HG03159 (cell line): ENCODE results near the gene PLXNA4.

Experiments used
- ATAC-seq: cut with Tn5 transposase; IDR thresholded peaks from one replicate; pipeline ENCODE4 v1.9.1; 2021; ENCODE audit warnings: mild to moderate bottlenecking, moderate library complexity; ENCODE audit not compliant: unreplicated experiment

PLXNA4 gene

GRCh38 chr7:132108563-132108962 lies 467.7 kb downstream of the PLXNA4 start:
- ATAC-seq, result no peak

DNA sequence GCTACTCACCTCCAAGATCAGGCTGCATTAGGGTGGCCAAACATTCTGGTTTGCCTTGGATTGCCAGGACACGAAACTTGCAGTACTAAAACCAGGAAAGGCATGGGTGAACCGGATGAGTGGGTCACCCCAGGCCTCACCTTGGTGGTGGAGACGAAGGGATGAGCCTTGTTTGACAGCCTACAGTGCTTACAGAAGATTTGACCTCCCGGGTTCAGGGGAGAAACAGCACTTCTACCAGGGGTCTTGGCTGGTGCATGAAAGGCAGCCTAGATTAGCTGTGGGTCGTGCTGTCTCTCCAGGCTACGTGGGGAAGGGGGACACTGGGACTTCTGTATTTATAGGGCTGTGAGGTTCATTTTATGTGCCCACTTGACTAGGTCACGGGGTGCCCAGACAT lies 469.8 kb downstream of the PLXNA4 start:
- no peak for ATAC-seq

DNA sequence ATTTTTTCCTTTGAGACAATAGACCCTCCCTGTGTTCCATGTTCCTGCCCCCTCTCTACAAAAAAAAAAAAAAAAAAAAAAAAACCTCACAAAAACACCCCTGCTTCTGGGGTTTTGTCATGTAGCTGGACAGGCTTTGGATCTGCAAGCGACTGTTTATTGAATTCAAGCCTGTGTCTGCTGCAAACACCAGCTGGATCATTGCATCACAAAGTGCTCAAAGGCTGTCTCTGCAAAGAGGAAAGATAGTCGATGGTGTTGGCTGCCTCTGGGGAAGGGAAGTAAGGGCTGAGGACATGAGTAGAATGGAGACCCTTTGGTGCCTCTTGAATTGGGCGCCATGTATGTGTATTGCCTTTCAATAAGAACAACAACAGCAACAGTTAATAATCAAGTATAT lies 471.2 kb downstream of the PLXNA4 start:
- no peak for ATAC-seq

GRCh38 chr7:132103718-132104117 lies 472.6 kb downstream of the PLXNA4 start:
- ATAC-seq, result no peak

- ATAC-seq, result no peak
Measured at GRCh38 chr7:132102942-132103341, 473.3 kb downstream of the PLXNA4 start.

DNA sequence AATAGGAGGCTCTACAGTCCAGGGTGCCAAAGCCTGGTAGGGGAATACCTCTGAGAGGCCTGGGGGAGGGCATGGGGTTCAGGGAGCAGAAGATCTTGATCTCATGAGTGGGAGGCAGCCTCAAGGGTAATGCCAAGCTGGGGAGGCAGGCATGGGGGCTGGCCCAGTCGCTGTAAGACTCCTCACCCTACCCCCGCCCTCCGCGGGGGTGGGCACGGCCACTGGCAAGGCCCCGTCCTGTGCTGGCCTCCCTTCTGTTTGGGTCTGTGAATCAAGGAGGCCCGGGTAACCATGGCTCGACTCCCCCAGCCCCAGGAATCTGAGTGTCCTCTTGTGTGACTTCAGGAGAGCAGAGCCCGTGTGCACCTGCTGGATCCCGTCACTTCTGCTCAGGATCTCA lies 473.9 kb downstream of the PLXNA4 start:
- no peak for ATAC-seq

DNA sequence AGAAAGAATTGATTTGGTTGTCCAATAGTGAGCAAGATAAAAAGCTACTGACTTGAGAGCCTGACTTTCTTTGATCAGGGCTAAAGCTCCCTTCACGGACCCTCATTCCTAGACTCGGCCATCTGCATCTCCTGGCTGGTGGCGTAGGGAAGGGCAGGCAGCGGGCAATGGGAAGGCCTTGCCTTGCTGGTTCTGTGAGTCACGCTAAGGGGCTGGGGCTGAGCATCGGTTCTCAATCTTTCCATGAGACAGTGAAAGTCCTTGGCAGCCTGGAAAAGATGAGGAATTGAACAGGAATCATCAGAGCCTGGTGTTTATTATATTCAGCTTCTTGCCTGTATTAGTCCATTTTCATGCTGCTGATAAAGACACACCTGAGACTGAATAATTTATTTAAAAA lies 475.3 kb downstream of the PLXNA4 start:
- ATAC-seq, result no peak

- ATAC-seq, result no peak
Measured at GRCh38 chr7:132100483-132100882, 475.8 kb downstream of the PLXNA4 start.

DNA sequence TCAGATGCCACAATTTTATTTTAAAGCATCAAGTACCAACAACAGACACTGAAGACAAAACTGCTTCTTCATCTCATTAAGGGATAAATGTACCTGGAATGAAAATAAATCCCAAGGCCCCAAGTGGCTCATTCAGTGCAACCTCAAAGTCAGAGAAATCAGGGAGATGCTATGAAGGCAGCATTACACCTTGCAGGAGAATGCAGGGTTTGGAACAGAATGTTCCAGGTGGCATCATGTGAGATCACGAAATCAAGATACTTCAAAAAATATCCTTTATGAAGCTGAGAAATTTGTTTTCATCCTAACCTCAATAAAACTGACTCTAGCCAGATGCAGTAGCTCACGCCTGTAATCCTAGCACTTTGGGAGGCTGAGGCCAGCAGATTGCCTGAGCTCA lies 477.1 kb downstream of the PLXNA4 start:
- no peak for ATAC-seq

DNA sequence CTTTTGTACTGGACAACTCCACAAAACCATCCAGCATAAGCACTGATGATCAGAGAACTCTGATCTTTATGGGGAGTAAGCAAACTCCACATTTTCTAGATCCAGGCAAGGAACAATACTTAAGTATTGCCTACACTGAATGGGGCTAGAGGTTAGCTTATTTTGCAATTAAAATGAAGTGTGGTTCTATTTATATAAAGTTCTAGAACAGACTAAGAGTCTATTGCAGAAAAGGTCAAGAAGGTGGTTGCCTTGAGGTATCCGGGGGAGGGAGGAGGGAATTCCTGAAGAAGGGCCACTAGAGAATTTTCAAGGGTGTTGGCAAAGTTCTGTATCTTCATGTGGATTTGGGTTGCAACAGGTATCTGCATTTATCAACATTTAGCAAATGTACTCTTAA lies 477.9 kb downstream of the PLXNA4 start:
- no peak for ATAC-seq

DNA sequence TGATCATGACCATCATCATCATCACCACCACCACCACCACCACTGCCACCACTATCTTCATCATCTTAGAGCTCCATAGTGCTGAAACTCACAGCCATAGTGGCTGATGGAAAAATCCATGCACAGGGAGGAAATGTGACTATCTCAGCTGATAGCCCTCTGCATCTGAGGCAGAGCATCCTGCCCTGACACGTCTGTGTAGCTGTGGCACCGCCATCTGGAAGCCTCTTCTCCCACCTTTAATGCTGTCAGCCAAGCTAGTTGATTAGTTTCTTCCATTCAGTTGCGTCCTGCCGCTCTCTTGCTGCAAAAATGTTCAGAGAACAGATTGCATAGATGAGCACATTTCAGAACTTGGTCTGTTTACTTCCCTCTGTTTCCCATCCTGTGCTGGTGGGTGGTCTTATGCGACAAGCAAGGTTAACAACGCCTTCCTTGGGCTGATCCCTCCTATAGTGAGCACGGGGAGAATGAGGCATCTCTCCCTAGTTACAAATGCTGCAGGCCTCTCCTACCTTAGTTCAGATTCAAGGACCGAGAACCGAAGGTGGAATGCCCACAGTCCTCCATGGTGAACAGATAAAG lies 478.6 kb downstream of the PLXNA4 start:
- ATAC-seq, result no peak

DNA sequence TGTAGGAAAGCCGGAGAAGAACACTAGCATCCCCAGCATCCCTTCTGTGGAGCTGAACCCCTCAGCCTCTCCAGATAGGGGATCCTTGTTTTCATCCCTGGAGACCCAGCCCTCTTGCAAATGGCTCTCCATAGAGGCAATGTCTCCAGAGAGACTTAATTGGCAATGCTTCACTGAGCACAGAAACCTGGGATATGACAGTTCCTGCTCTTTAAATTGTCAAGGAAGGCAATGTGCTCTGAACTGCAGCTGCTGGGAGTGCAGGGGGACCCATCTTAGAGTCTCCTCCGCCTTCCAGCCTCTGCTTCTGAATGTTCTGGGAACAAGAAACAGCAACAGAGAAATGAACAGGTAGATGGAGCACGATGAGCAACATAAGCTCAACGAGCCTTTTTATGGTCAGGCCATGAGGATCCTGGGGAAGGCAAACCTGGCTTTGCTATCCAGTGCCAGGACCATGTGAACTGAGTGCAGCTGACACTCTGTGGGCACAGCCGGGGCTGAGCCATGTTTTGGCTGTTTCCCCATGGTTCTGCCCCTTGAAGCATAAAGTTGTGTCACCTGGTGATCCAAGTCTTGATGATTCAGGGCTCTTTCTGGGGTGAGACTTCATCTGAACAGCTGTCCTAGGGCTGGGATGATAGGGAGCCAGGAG lies 481.0 kb downstream of the PLXNA4 start:
- no peak for ATAC-seq

GRCh38 chr7:132092106-132092505 lies 484.2 kb downstream of the PLXNA4 start:
- no peak for ATAC-seq

DNA sequence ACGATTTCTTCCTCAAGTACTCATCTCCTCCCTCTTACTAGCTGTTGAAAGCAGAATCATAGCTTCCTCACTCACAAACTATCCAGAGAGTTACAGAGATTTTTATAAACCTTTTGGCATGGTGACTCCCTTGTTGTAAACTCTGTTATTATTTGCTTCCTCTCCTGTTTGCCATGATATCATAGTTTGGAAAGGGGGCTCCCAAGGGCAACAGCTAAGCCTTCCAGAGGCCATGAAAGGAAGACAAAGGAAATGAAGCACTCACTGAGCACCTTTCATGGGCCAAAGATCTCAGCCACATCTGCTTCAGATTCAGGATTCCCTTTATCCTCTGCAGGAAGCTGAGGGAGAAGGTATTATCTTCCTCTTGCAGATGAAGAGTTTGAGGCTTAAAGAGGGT lies 484.6 kb downstream of the PLXNA4 start:
- no peak for ATAC-seq

DNA sequence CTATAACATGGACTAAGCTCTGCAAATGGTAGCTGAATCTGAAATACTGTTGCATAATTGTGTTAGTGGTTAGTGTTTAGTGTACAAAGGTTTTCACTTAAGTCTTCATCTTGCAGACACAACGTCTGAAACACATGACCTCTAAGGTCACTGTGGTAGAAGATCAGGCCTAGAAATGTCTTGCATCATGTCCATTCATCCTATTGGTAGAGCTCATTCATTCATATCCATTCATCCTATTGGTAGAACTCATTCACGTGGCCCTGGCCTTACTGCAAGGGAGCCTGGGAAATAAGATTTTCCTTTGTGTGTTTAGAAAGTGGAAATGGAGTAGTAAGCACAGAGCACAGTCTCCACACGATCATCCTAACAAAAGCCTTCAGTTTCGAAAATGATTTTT lies 485.8 kb downstream of the PLXNA4 start:
- ATAC-seq, result no peak

DNA sequence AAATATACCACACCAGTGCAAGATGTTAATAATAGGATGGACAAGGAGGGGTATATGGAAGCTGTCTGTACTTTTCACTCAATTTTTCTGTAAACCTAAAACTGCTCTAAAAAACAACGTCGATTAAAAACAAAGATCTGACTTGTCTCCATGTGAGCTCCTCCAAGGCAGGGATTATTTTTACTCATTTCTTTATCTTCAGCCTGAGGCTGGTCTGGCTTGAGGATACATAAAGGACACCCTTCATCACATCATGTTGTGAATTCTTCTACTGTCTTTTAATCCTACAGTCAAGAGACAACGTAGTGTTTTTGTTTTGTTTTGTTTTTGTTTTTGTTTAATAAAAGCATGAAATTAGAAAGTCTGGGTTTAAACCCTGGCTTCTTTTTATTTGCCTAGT lies 486.9 kb downstream of the PLXNA4 start:
- no peak for ATAC-seq

DNA sequence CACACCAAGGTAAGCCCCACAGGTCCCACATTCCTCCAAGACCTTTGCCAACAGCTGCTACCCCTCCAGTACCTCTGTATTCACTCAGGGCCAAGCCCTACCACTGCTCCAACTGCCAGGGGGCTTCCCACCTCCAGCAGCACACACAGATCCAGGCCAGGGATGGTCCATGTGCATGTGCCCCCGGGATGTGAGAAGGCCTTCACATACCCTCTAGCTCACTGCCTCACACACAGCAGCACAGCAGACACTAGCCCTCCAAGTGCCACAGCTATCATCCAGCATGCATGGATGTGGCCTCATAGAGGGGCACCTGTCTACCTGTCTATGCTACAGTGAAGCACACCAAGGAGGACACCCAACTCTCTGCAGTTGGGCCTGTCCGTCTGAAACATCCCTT lies 488.8 kb downstream of the PLXNA4 start:
- ATAC-seq, result no peak

GRCh38 chr7:132084776-132085388 lies 491.4 kb downstream of the PLXNA4 start:
- no peak for ATAC-seq

DNA sequence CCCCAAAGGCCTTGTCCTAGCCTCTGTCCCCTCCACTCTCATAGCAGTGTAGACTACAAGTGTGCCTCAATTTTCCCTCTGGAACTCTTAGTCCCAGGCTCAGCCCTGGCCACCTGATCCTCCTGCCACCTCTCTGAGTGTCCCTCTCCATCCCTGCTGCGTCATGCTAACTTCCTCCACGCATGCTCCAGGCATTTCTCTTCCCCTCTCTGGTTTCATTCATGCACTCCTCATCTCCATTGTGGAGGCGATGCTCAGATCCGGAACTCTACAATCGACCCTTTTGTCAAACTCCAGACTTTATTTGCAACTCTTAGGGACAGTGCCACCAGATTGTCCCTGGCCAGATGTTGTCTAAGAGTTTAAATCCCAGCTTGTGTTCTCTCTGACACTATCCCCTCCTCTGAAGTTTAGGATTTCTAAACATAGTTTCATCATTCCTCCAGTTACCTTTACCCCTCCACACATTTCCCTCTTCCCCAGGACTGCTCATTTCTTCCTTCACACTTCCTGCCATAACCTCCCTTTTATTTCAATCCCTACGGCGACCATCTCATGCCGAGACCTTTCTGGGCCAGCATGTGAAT lies 492.6 kb downstream of the PLXNA4 start:
- ATAC-seq, result no peak

GRCh38 chr7:132083126-132083525 lies 493.1 kb downstream of the PLXNA4 start:
- no peak for ATAC-seq

- no peak for ATAC-seq
Measured at GRCh38 chr7:132082394-132082793, 493.9 kb downstream of the PLXNA4 start.

- ATAC-seq, result no peak
Measured at GRCh38 chr7:132081686-132082085, 494.6 kb downstream of the PLXNA4 start.
